Uterus (tissue), 4 donors: ENCODE data around the gene CHKA. TPM values are rescaled to one million over a fixed set of nuclear protein-coding genes. Genes with fewer than 3 reads are reported as not detected.

Experiments
- DNase-seq, 2 donors: peaks; one replicate each; pipeline ENCODE4 v3.0.0-alpha.2; 2019 to 2020
- H3K27ac ChIP-seq, 2 donors: fragments of 200-600 bp; sonication (generic); 1 replicate in 1 of 2; 2 replicates in 1 of 2; pipeline ENCODE4 v1.5.1; 2016 to 2018
- H3K27me3 ChIP-seq, 2 donors: fragments of 200-600 bp; sonication (generic); one replicate each; pipeline ENCODE4 v1.5.1; 2018 to 2019; ENCODE audit warnings: control low read depth in 1 of 2
- H3K36me3 ChIP-seq, 2 donors: fragments of 200-600 bp; sonication (generic); one replicate each; pipeline ENCODE4 v1.5.1; 2019; ENCODE audit warnings: control low read depth in 1 of 2
- H3K4me1 ChIP-seq, 2 donors: fragments of 200-600 bp; sonication (generic); one replicate each; pipeline ENCODE4 v1.5.1; 2018 to 2019; ENCODE audit warnings: control low read depth in 1 of 2
- H3K4me3 ChIP-seq, 2 donors: fragments of 200-600 bp; sonication (generic); 1 replicate in 1 of 2; 2 replicates in 1 of 2; pipeline ENCODE4 v1.5.1; 2018 to 2019; ENCODE audit warnings: mild to moderate bottlenecking in 1 of 2
- H3K9me3 ChIP-seq, 2 donors: fragments of 200-600 bp; sonication (generic); one replicate each; pipeline ENCODE4 v1.5.1; 2019; ENCODE audit warnings: control low read depth in 1 of 2
- POLR2A ChIP-seq, 2 donors: fragments of 450-650 bp; IDR thresholded peaks; one replicate each; pipeline ENCODE4 v1.6.1; 2016; ENCODE audit warnings: antibody characterized with exemption in 2 of 2, mild to moderate bottlenecking in 1 of 2, moderate library complexity in 1 of 2
- intact Hi-C: fragments of 100-400 bp; cut with DNase I; formaldehyde crosslinking; loops from one replicate; pipeline ENCODE4 v1.15.1; 2023; ENCODE audit warnings: low total_unique reads
- total RNA-seq, 4 donors: library from RNA; depleted of rRNA in 3 of 4; stranded (reverse); fragments of >200 nt in 3 of 4; gene quantifications; one replicate each; pipeline versions ENCODE4 v1.1.0 to v1.2.4, GENCODE V29; 2014 to 2023
- TF ChIP-seq, protein P1 (sequence below), 4 experiments: fragments of 200-600 bp in 2 of 4; fragments of 450-650 bp in 2 of 4; sonication (generic) in 2 of 4; IDR thresholded peaks; one replicate each; pipeline ENCODE4 v1.5.1; 2016 to 2019; ENCODE audit warnings: antibody characterized with exemption in 4 of 4, mild to moderate bottlenecking in 2 of 4, moderate library complexity in 1 of 4
- donor health status: DM: yes; HTN: yes; CAD: no.

Gene CHKA
- total RNA-seq, 4 donors from 2014 or later: 21.8 to 57.1 (median 30.3) TPM

DNA sequence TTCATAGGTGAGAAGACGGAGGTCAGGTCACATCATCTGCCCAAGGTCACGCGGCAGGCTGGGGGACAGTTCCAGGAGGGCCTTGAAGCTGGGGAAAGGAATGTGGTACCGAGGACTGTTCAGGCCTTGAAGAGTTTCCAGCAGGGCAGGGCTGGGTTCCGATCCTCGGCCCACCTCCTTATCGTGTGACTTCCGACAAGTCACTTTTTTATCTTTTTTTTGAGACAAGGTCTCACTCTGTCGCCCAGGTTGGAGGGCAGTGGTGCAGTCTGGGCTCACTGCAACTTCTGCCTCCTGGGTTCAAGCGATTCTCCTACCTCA is 90.1 kb downstream of the CHKA start:
- intact Hi-C loops: no loop called here
- H3K9me3 ChIP-seq: no peaks in the 10 kb centered on the region
- H3K4me1 ChIP-seq: peaks cover 8 to 9% of the 10 kb centered on the region in 2 donors
- TF ChIP-seq, protein P1, sequence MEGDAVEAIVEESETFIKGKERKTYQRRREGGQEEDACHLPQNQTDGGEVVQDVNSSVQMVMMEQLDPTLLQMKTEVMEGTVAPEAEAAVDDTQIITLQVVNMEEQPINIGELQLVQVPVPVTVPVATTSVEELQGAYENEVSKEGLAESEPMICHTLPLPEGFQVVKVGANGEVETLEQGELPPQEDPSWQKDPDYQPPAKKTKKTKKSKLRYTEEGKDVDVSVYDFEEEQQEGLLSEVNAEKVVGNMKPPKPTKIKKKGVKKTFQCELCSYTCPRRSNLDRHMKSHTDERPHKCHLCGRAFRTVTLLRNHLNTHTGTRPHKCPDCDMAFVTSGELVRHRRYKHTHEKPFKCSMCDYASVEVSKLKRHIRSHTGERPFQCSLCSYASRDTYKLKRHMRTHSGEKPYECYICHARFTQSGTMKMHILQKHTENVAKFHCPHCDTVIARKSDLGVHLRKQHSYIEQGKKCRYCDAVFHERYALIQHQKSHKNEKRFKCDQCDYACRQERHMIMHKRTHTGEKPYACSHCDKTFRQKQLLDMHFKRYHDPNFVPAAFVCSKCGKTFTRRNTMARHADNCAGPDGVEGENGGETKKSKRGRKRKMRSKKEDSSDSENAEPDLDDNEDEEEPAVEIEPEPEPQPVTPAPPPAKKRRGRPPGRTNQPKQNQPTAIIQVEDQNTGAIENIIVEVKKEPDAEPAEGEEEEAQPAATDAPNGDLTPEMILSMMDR (IDR thresholded peaks at IDR 0.05): no peak
- no peak for TF ChIP-seq POLR2A (IDR thresholded peaks at IDR 0.05)
- H3K4me3 ChIP-seq: peak overlapping the region; percentile 70 to 92
- peak overlapping the region; percentile 78 to 89 for H3K27ac ChIP-seq
- no peaks in the 10 kb centered on the region for H3K27me3 ChIP-seq
- DNase-seq: peak in 1 of 2 donors; percentile 39
- no peaks in the 10 kb centered on the region for H3K36me3 ChIP-seq

DNA sequence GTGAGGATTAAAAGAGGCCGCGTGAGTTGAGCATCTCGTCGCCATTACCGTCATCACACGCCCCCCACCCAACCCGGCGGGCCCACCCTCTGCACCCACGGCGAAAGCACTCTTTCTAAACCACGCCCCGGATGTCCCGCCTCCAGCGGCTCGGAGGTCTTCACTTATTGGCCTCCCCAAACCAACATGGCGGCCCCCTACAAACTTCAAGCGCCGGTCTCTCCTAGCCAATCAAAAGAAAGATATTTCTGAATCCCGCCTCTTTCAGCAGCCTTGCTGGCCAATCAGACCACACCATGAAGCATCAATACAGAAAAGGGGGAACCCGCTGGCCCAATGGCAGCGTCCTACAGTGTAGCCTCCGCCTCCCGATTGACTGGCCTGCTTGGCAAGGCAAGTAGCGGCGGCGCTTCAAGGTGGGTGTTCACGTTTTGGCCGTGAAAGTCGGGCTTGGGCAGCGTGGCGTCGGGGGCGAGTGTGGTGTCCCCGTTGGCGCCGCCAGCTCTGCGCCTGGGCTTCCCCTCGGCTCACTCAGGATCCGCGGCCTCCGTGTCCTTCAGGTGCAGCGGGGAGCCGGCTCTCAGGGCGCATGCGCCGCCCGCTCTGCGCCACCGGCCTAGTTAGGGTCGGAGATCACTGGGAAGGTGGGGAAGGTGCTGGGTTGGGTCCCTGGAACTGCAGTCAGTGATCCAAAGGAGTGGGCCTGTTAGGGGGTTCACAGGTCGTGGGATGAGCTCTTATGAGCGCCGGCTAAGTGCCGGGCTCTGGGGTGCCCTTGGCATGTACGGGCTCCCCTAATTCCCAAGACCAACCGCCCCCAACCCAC is 90.7 kb downstream of the CHKA start, which contains the start of gene NDUFS8:
Gene NDUFS8 (plus strand): TSS at position 364 of the 826 bp plus-strand sequence. CDS start 1,471 bp downstream, outside the sequence.
- DNase-seq: peak; percentile 96 to 98
- peak within 1 kb of the TSS; percentile 70 to 92 for H3K4me3 ChIP-seq
- TF ChIP-seq POLR2A (IDR thresholded peaks at IDR 0.05): peak in 1 of 2 donors; percentile 47
- TF ChIP-seq, protein P1 (IDR thresholded peaks at IDR 0.05): no peak
- no peaks in the 10 kb centered on the region for H3K36me3 ChIP-seq
- H3K9me3 ChIP-seq: no peaks in the 10 kb centered on the region
- H3K27me3 ChIP-seq: no peaks in the 10 kb centered on the region
- intact Hi-C loops: no loop called here
- H3K27ac ChIP-seq: peak within 1 kb of the TSS; percentile 78 to 89
- peaks cover 8 to 9% of the 10 kb centered on the region in 2 donors for H3K4me1 ChIP-seq

DNA sequence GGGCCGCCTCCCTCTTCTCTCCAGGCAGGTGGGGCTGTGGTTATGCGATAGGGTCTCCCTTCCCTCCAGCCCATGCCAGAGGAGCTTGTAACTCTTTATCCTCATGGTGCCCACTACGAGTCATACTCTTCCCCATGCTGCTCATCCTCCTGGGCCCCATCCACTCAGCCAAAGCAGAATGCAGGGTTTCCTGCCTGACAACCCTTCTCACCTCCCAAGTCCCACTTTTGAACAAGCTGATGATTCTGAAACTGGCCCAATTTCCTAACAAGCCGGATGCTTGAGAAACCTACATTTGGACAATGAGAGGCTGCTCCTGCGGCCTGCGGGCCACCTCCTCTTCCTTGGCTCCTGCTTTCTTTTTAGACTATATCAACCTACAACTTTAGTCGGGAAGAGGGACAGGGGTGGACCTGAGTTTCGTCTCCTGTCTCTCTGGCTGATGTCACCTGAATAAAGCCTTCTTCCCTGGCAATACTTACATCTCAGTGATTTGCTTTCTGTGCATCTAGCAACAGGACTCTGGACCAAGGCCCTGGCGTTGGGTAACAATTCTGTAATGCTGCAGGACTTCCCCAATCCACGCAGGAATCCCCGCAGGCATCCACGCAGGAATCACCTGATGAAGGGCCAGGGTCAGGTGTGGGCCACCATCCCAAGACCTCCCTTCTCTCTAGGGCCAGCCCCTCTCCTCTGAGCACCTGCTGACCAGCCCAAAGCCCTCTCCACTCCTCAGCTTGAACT is 92.2 kb downstream of the CHKA start:
- intact Hi-C loops: no loop called here
- H3K9me3 ChIP-seq: no peaks in the 10 kb centered on the region
- DNase-seq: no peak
- H3K27ac ChIP-seq: no peak overlapping the region
- no peaks in the 10 kb centered on the region for H3K36me3 ChIP-seq
- no peak for TF ChIP-seq POLR2A (IDR thresholded peaks at IDR 0.05)
- TF ChIP-seq, protein P1 (IDR thresholded peaks at IDR 0.05): no peak
- H3K4me3 ChIP-seq: no peak overlapping the region
- peaks cover 8 to 9% of the 10 kb centered on the region in 2 donors for H3K4me1 ChIP-seq
- no peaks in the 10 kb centered on the region for H3K27me3 ChIP-seq

DNA sequence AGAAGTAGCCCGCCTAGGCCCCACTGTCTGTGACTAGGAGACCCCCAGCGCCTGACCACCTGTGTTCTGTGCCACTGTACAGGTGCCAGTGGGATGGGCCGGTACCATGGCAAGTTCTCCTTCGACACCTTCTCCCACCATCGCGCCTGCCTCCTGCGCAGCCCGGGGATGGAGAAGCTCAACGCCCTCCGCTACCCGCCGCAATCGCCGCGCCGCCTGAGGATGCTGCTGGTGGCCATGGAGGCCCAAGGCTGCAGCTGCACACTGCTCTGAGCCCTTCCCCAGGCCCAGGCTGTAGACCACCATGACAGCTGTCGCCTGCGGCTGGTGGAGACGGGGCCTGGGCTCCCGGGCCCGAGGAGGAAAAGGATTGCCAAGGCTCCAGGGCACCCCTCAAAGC is 93.5 kb downstream of the CHKA start:
- intact Hi-C loops: no loop called here
- no peaks in the 10 kb centered on the region for H3K27me3 ChIP-seq
- H3K27ac ChIP-seq: no peak overlapping the region
- peaks cover 8 to 9% of the 10 kb centered on the region in 2 donors for H3K4me1 ChIP-seq
- TF ChIP-seq, protein P1 (IDR thresholded peaks at IDR 0.05): no peak
- TF ChIP-seq POLR2A (IDR thresholded peaks at IDR 0.05): no peak
- no peak for DNase-seq
- no peak overlapping the region for H3K4me3 ChIP-seq
- H3K9me3 ChIP-seq: no peaks in the 10 kb centered on the region
- H3K36me3 ChIP-seq: no peaks in the 10 kb centered on the region
